GM19193 (cell line): ENCODE measurements around the gene HAUS3.
A peak's percentile ranks its signal among the peaks of the same experiment; 100 is the strongest.

Experiments
- POLR2A ChIP-seq: IDR thresholded peaks from 4 replicates; pipeline ENCODE4 v1.6.1; 2011; ENCODE audit not compliant: insufficient read depth, insufficient read length; ENCODE audit errors: extremely low read depth

HAUS3 gene

DNA sequence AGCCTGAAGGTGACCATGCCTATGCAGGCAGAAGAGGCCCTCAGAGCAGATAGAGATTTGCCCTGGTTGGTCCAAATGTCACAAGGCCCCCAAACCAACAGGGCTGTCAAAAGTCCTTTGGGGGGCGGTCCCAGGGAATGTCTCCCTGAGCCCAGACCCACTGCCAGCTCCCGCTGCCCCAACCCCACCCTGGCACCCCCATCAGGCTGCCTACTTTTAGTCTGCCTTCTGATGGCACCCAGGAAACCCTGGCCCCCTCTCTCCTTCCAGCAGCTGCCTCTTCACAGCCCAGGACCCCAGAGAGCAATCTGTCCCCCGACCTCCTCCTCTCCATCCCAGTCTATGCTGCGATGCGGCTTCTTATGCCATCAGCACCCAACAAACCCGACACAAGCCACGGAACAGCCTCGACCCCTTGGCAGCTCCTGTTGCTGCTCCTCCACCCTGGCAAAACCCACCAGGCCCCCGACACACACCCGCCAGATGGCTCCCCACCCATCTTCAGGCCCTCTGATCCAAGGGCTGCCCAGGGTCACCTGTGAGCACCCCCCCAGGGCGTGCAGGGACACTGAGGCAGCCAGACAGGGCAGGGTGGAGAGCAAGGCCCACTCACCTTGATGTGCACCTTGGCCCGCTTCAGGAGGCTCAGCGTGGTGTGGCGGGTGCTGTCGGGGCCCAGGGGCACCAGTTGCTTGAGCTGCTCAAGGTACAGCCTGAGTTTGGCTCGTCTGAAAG is 10.0 kb upstream of the HAUS3 start:
- no peak for TF ChIP-seq POLR2A

- TF ChIP-seq POLR2A = no peak
Observed at GRCh38 chr4:2251073-2251794, 9.3 kb upstream of the HAUS3 start.

GRCh38 chr4:2250357-2251072 is 8.6 kb upstream of the HAUS3 start:
- TF ChIP-seq POLR2A = no peak

DNA sequence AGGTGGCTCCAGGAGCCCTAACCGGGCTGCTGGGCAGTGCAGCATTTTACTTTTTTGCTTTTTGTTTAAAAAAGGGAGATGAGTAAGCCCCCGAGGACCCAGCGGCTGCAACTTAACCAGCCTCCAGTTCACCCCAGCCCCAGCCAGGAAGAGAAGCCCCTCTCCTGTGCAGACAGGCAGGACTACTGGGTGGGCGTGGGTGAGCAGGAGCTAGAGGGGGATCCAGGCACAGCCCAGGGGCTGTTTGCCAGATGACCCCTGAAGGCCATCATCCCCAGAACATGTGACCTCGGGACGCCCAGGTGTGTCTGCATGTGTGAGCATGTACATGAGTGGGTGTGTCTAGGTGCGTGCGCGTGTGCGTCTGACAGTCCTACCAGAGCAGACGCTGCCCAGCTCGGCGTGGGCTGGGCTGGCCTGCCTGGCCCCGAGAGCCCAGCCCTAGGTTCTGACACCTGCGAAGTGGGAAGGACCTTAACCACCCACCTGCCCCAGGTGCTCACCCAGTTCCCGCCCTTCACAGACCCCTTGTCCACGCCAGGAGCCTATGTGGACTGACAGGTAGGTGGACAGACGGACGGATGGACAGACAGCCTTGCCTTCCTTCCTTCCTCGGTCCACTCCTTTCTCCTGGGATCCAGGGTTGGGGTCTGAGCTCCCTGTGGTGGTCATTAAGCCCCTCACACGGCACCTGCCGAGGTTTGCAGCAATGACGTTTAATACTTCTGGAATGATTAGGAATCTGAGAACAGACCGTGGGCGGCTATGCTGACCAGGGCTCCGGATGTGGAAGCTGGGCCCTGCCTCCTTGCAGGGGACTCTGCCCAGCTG is 7.8 kb upstream of the HAUS3 start:
- no peak for TF ChIP-seq POLR2A

DNA sequence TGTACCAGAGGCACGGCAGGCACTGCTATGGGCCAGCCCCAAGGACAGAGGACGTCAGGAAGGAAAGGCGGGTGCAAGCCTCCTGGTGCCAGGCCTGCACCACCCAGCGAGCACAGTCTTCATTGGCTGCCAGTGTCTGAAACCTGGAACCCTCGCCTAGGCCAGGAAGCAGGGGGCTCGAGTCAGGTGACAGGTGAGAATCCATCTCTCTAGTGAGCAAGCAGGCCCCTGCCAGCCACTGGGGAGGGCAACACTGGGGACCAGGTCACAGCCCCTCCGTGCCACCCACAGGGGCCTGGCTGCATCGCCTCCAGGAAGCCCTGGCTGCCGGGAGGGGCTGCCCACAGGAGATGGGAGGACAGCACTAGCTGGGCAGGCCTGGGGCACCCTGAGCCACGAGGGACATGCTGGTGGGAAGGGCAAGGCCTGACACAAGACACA is 6.9 kb upstream of the HAUS3 start:
- TF ChIP-seq POLR2A = no peak

DNA sequence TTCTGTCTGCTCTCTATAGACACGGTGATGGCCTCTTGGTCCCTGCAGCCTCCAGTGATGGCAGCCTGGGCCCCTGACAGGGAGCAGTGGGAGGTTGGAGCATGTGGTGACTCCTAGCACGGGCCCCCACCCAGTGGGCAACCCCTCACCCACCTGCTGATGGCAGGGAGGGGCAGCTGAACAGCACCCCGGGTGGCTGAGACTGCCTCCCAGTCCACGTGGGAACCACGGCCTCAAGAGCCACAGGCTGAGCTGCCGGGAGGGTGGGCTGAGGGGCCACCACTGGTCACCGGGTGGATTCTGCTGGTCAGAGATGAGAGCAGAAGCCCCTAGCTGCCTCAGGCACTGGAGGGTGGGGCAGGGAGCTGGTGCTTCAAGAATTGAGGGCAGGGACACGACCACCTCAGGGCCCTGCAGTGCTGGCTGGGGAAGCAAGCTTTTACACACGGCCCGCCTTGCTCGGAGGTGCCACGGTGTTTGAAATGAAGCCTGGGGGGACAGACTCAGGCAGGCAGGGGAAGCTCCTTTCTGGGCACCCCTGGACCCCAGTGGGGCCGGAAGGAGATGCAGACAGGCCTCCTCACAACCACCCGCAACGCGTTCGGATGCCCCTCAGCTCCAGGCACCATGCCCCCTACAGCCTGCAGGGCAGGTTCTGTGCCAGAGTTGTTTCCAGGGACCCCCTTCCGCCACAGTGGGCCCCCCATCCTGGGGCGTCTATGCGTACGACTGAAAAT is 6.3 kb upstream of the HAUS3 start:
- TF ChIP-seq POLR2A = no peak

GRCh38 chr4:2247128-2248043 is 5.5 kb upstream of the HAUS3 start:
- TF ChIP-seq POLR2A = peak; percentile 4

DNA sequence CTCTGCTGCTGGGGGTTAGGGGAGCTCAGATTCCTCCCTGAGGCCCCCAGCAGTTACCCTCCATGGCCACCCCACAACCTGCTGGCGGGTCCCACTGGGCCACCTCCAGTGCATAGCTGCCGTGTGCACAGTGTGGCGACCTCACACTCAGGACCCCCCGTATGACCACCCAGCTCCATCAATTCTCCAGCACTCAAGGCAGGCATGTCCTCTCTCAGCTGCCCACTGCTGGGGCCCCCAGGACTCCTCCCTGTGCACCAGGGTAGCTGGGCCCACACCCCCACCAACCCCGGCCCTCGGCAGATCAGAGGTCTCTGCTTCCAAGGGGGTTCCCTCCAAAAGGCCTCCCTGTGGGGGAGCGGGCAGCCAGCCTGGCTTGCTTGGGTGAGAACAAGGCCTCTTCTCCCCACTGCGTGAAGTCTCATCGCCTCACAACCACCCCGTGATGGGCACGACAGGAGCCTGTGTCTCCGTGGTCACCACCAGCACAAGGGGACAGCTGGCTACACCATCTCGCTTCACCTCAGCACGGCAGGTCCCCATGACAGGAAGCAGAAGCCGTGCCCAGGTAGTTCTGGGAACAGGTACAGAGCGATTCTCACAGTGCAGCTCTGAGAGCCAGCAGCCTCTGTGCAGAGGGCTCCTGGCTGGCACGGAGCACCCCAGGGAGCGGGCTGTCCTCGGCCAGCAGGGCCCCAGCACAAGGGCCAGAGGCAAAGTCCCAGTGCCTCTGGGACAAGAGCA is 4.6 kb upstream of the HAUS3 start:
- no peak for TF ChIP-seq POLR2A

DNA sequence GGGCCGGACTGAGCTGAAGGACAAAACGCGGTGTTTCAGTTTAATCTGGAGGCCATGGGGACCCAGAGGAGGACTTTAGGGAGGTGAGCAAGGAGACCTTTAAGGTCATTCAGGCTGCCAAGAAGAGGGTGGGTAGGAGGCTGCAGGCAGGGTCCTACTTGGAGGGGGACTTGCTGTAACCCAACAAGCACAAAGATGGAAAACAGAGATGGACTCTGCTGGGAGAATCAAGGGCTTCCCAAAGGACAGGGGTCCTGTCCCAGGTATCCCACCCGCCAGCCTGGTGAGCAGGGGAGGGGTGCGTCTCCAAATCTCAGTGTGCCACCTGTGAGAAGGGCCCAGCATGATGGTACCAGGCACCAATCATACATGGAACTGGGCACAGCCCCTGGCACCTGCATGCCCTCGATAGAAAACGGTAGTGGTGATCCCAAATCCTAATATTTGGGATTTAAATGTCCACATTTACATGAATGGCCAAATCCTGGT is 3.9 kb upstream of the HAUS3 start:
- no peak for TF ChIP-seq POLR2A

DNA sequence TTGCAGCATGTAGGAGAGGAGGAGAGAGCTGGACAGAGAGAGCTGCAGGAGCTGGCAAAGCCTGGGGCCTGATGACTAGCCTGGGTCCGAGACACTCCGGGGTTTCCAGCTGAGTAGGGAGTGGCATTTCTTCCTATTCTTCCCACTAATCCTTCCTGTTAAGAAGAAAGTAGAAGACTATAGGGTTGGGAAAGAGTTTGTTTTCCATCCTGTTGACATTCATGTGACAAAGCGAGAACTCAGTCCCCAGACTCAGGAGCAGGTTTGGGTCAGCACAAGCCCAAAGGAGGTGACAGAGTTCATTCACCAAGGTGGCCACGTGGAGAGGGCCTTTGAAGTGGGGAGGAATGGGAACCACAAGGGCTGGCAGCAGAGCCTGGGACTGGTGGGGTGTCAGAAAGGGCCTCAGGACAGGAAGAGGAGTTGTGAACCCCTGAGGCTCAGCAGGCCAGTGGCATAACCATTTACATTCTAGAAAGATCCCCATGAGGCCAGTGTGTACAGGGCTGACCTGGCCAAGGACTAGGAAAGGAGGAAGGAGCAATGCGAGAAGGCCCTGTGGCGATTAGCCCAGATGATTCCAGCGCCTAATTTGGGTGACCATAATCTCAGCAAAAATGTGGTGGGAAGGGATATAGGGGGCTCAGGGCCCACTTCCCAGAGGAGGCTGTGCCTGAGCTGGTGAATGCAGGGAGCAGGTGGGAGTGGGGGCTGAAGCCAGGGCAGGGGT is 3.3 kb upstream of the HAUS3 start:
- no peak for TF ChIP-seq POLR2A

DNA sequence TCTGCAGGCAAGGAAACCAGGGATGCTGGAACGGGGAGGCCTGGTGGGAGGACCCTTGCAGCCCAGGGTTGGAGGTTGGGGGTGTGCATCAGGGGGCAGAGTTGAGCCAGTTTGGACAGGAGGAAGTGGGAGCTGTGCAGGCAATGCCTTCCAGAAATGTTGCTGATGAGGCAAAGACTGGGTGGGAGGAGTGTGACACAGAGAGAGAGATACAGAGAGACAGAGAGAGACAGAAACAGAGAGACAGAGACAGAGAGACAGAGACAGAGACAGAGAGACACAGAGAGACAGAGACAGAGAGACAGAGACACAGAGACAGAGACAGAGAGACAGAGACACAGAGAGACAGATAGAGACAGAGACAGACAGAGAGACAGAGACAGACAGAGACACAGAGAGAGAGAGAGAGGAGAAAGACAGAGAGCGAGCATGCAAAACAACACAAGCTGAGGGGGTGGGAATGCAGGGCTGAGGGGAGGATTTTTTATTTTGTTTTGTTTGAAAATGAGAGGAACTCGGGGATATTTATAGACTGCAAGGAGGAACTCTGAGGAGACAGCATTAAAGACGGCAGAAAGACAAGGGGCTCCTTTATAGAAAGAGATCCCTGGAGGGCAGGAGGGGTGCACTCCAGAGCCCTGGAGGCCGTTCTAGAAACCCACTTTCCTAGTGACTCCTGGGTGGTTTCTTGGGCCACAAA is 1.9 kb upstream of the HAUS3 start:
- TF ChIP-seq POLR2A = no peak
